ENCODE results near the gene STX12.

DNA sequence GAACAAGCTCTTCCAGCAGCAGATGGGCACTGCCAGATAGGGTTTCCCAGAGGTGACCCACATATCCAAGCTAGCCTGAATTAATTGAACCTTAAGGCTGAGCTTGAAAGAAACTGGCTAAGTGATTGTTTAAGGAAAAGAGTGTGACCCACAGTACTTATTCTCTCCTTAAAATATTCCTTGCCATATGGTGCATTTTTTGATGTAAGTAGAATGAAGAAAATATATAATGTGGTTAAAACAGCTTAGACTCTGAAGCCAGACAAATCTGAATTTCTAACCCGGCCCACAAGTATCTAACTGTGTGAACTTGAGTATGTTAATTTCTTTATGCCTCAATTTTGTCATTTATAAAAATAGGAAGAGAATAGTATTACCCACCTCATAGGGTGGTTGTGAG lies 62.5 kb downstream of the STX12 start:
- TF ChIP-seq, protein P1, sequence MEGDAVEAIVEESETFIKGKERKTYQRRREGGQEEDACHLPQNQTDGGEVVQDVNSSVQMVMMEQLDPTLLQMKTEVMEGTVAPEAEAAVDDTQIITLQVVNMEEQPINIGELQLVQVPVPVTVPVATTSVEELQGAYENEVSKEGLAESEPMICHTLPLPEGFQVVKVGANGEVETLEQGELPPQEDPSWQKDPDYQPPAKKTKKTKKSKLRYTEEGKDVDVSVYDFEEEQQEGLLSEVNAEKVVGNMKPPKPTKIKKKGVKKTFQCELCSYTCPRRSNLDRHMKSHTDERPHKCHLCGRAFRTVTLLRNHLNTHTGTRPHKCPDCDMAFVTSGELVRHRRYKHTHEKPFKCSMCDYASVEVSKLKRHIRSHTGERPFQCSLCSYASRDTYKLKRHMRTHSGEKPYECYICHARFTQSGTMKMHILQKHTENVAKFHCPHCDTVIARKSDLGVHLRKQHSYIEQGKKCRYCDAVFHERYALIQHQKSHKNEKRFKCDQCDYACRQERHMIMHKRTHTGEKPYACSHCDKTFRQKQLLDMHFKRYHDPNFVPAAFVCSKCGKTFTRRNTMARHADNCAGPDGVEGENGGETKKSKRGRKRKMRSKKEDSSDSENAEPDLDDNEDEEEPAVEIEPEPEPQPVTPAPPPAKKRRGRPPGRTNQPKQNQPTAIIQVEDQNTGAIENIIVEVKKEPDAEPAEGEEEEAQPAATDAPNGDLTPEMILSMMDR (IDR thresholded peaks at IDR 0.05), result no peak
- TF ChIP-seq POLR2A (IDR thresholded peaks at IDR 0.05), result no peak
